Measurements from ENCODE around the gene SMPDL3B. TPM values are rescaled to one million over a fixed set of nuclear protein-coding genes. Genes with fewer than 3 reads are reported as not detected.

The SMPDL3B gene
- total RNA-seq, 1 donor from 2014 or later, result 0.54 TPM

Other genes starting within 250 kb of the SMPDL3B start
- 15.5 and 16.1 TPM in 2 replicates for gene FAM76A, start 209.0 kb upstream of the SMPDL3B start, total RNA-seq
- gene STX12, start 161.8 kb upstream of the SMPDL3B start, total RNA-seq, result 31.5 and 31.7 TPM in 2 replicates
- gene PPP1R8, start 104.2 kb upstream of the SMPDL3B start, total RNA-seq, result 65.1 and 67.0 TPM in 2 replicates
- 79.0 and 99.0 TPM in 2 replicates for gene THEMIS2, start 62.5 kb upstream of the SMPDL3B start, total RNA-seq
- 77.1 and 78.4 TPM in 2 replicates for gene RPA2, start 20.4 kb upstream of the SMPDL3B start, total RNA-seq
- 9.9 and 10.2 TPM in 2 replicates for gene XKR8, start 25.0 kb downstream of the SMPDL3B start, total RNA-seq
- 34.3 and 36.2 TPM in 2 replicates for gene EYA3, start 153.6 kb downstream of the SMPDL3B start, total RNA-seq
- 0.49 and 0.90 TPM in 2 replicates for gene PTAFR, start 241.7 kb downstream of the SMPDL3B start, total RNA-seq